HEK293 (cell line): ENCODE measurements around the gene KCNIP4.

Experiments
- BCL11A ChIP-seq: fragments of 450-650 bp; formaldehyde crosslinking; IDR thresholded peaks from 2 replicates; pipeline ENCODE4 v1.5.1; 2016; ENCODE audit warnings: low read depth, missing biosample characterization, missing genetic modification characterization
- CTCF ChIP-seq: fragments of 450-650 bp; formaldehyde crosslinking; IDR thresholded peaks from 2 replicates; pipeline ENCODE4 v1.5.1; 2016; ENCODE audit warnings: missing biosample characterization, missing genetic modification characterization
- OVOL3 ChIP-seq: fragments of 450-650 bp; formaldehyde crosslinking; IDR thresholded peaks from 2 replicates; pipeline ENCODE4 v1.5.1; 2016; ENCODE audit warnings: missing biosample characterization, missing genetic modification characterization
- TCF7L2 ChIP-seq: IDR thresholded peaks from 2 replicates; pipeline ENCODE4 v1.6.1; 2011; ENCODE audit warnings: low read depth, mild to moderate bottlenecking, inconsistent platforms, low read length, moderate library complexity, borderline replicate concordance
- ZBTB17 ChIP-seq: fragments of 450-650 bp; formaldehyde crosslinking; IDR thresholded peaks from 2 replicates; pipeline ENCODE4 v1.5.1; 2016; ENCODE audit warnings: missing biosample characterization, missing genetic modification characterization
- ZEB2 ChIP-seq: fragments of 450-650 bp; formaldehyde crosslinking; IDR thresholded peaks from 2 replicates; pipeline ENCODE4 v1.5.1; 2016; ENCODE audit warnings: missing biosample characterization, missing genetic modification characterization
- ZFP37 ChIP-seq: fragments of 450-650 bp; formaldehyde crosslinking; IDR thresholded peaks from 2 replicates; pipeline ENCODE4 v1.5.1; 2016; ENCODE audit warnings: missing biosample characterization, missing genetic modification characterization

- TF ChIP-seq OVOL3 (tag by site-specific recombination) (no peak), ZFP37 (tag by site-specific recombination) (no peak), TCF7L2 (no peak), ZBTB17 (no peak), ZEB2 (tag by site-specific recombination) (no peak), CTCF (tag by site-specific recombination) (no peak), BCL11A (tag by site-specific recombination) (no peak)
Measured at GRCh38 chr4:21716531-21716930, 232.0 kb downstream of the KCNIP4 start.
